HG03439 (cell line): Measurements from ENCODE around the gene ANO1.

ENCODE experiments used
- ATAC-seq: cut with Tn5 transposase; IDR thresholded peaks from one replicate; pipeline ENCODE4 v1.9.1; 2021; ENCODE audit warnings: mild to moderate bottlenecking, moderate library complexity; ENCODE audit not compliant: unreplicated experiment

ANO1 gene

DNA sequence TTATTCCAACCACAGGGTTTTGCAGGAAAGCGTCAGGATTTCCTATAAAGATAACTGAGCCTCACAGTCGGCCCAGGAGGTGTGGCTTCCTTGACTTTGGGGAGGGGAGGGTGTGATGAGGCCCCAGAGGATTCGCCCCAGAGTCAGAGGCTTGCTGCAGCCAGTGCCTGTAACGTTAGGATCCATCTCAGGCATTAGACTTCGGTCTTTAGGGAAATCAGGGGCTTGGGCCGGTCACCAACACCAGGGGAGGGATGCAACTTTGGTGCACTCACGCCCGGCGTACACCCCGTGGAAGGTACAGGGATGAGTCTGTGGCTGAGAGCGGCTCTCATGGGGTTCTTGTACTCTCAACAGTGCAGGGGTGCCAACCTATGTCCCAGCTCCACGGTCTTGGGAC, 5.7 kb upstream of the ANO1 start:
- no peak for ATAC-seq

DNA sequence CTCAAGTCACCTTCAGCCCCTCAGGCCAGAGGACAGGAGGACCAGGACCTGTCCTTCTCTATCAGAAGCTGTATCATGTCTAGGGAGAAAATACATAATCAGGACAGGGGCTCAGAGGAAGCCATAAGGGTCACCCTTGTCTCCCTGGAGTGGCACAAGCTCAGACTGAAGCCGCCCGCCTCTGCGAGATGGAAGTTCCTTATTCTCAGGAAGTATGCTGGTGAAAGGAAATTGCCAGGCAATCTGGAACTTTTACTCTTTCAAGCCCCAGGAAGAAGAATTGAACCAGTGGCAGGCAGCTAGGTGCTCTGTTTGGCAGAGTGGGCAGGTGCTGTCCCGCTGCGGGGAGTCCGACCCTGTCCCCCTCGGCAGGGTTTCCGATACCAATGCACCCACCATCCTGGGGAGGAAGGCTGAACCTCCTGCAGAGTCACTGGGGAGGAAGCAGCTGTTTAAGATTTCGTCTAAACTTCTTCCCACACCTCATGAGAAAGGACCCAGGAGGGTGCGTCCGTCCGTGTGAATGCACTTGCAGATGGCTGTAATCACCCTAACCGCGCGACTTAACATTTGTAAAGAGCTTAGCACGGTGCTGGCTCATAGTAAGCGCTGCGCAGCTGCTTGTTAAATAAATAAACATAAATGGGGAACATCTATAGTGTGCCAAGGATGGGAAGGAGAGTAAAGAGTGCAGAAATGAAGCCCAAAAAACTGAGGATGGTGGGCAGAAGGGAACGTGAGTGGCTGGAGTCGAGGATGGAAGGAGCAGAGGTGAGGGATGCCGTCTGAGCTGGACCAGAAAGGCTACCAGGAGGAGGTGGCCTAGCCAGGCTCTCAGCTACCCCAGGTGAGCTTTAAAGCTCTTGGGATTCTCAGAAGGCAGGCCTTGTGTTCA, 5.0 kb upstream of the ANO1 start:
- ATAC-seq: no peak

DNA sequence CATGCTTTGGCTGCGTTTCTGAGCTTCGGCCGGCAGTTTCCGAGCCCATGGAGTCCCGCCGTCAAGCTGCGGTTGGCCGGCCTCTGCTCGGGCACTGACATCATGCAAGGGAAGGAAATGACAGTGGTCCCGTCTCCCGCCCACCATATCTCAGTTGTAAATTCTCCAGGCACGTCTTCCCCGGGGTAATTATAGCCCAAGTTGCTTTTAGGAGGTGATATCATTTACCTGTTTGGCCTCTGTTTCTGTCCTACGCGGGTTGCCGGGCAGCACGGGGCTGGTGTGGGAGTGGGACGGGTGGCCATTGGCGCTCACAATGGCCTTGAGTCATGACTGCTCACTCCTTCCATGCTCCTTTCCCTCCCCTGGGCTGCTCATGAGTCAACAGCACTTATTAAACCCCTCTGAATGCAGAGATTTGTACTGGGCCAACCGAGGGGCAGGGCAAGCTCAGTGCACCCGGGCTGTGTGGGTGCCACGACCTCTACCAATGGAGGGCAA, 4.2 kb upstream of the ANO1 start:
- no peak for ATAC-seq

DNA sequence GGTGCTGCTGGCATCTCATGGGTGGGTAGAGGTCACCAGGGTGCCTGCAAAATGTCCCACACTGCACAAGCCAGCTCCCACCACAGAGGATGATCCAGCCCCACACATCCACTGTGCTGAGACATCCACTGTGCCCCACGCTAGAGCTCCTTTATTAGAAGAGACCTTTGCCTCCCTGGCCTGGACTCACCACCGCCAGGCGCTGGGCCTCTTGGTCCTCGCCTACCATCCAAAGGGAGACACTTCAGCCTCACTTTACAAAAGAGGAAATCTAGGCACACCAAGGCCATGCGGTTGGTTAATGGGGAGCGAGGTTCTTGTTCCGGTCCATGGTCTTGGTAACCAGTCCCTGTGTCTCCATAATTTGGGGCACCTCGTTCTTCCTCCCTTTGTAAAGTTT, 3.4 kb upstream of the ANO1 start:
- ATAC-seq: no peak

DNA sequence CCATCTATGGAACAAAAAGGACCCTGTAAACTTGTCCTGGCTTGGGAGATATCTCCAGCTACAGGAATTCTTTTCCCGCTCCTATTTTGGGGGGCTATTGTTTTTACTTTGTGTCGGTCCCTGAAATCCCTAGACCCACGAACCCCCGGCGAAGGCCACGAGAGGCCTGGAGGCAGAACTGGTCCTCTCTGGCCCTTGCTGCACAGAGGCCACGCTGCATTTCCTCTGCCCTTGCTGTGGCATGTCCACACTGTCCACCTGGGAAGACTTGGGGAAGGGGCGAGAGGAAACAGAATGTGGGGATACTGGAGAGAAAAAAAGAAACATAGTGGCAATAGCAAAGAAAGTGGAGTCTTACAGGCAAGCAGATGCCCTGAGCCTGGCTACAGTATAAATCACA, 2.3 kb upstream of the ANO1 start:
- ATAC-seq: no peak

DNA sequence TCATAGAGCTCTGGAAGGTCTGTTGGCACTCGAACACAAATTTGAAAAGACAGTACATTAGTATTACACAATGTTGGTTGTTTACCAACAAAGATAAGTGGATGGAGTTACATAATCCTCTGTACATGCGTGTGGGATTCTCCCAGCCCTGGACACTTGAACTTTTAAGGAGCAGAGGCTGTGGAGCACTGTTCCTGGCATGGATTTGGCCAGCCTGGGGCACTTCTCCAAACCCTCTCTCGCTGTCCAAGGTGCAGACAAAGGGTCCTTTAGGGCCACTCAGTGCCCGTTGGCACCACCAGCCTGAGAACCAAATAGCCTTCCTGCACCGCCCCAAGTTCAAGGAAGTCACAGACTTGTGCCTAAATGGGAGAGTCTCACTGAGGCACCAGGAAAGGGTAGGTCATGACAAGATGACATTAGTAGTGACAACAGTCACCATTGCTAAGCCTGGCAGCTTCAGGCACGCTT, 1.6 kb upstream of the ANO1 start:
- ATAC-seq: no peak

DNA sequence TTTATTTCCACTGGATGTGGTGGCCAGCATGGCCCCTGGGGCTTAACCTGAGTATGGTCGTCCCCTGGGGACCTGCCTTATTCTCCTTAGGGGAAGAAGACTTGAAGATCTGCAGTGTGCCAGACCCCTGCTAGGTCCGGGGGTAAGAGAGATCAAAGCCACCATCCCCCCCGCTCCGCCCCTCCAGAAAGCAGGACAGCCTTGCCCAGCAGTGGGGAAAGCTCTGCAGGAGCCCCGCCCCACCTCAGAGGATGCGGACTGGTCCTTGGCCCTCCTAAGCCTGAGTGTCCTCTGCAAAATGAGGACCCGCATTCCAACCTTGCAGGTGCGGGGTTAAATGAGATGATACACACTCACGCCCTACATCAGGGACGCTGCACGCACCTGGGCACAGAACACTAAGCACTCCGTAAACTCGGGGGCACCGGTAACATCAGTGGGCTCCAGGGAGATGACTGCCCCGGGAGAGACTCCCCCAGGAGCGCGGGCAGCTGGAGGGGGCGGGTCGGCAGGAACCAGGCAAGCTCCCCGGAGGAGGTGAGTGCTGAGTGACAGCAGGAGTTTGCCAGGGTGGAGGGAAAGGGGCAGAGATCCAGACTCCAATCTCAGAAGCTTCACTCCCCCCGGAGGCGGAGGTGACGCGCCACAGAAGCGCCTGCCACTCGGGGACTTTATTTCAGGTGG, 564 bp upstream of the ANO1 start:
- ATAC-seq: no peak

DNA sequence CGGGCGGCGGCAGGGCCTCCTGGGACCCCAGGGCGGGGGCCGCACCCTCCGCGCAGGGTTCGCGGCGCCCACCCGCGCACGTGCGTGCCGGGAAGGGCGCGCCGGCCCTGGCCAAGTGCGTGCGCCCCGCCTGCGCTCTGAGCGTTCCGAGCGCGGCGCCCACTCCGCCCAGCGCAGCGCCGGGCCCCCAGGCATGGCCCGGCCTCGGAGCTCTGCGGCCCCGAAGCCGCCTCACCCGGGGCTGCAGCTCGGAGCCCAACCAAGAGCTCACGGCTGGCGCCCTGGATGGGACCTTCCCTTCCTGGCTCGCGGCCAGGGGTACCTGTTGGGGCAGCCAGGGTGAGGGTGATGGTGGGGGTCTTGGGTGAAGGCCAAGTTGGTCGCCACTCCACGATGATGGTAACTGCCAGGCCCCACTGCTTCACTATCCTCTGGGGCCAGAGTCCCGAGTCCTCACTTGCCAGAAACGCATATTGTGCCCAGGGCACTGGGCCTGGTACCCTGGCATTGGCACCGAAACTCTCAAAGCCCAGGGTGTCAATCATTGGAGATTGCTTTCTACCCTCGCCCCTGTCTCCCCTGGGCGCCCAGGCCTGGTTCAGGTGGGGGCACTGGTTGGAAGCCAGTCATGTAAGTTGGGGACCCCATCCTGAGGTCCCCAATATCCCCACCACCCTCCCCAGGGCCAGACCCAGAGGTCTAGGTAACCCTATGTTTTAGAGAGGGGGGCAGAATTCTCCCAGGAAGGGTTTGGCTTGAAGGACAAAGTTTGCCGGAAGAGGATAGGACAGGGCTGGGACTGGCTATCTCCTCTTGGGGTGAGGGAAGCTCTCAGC, 882 bp downstream of the ANO1 start:
- ATAC-seq: no peak

DNA sequence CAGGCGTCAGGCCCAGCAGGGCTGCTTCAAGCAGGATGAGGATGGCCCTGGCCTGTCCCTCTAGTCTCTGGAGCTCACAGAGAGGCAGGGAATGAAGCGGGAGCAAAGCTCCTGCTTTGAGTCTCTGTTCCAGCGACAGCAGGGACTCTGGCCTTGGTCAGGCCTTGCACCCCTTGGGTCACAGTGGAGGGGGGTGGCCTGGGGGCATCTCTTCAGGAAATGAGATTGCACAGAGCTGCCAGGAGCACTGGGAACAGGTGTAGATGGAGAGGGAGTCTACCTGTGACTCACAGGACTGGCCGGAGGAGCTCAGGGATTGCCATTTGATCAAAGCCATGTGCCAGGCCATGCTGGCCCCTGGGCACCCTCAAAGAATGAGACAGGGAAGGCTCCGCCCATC, 1.6 kb downstream of the ANO1 start:
- ATAC-seq: no peak

DNA sequence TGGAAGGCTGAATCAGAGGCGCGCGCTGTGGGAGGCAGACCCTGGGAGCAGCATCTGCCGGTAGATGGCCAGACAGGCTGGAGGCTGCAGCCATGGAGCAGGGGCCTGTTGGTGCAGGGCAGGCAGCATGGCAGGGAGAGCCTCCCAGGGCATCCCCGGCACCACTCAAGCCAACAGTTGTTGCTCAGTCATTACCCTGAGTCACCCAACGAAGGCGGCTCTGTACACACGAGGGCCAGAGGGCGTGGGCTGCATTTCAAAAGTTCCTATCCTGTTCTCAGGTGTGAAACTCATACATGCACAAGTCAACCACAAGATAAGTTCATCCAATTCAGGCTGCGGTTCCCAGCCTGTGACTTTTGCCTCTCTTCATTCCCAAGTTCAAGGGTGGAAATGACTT, 2.6 kb downstream of the ANO1 start:
- ATAC-seq: no peak

DNA sequence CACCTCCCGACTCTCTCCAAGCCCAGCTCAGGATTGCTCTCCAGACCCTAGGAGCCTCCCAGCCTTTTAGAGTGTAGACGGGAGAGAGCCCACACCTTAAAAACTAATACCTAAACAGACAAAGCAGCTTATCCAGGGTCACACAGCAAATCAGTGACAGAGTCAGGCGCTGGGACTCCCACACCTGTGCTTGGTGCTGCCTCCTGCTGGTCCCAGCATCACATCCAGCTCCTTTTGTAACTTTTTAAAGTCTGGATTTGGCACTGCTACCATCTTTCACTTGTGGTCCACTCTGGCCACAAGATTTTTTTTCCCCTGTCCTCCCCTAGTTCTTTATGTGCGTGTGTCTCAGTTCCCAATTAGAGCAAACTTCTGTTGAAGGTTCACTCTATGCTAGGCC, 4.7 kb downstream of the ANO1 start:
- no peak for ATAC-seq

DNA sequence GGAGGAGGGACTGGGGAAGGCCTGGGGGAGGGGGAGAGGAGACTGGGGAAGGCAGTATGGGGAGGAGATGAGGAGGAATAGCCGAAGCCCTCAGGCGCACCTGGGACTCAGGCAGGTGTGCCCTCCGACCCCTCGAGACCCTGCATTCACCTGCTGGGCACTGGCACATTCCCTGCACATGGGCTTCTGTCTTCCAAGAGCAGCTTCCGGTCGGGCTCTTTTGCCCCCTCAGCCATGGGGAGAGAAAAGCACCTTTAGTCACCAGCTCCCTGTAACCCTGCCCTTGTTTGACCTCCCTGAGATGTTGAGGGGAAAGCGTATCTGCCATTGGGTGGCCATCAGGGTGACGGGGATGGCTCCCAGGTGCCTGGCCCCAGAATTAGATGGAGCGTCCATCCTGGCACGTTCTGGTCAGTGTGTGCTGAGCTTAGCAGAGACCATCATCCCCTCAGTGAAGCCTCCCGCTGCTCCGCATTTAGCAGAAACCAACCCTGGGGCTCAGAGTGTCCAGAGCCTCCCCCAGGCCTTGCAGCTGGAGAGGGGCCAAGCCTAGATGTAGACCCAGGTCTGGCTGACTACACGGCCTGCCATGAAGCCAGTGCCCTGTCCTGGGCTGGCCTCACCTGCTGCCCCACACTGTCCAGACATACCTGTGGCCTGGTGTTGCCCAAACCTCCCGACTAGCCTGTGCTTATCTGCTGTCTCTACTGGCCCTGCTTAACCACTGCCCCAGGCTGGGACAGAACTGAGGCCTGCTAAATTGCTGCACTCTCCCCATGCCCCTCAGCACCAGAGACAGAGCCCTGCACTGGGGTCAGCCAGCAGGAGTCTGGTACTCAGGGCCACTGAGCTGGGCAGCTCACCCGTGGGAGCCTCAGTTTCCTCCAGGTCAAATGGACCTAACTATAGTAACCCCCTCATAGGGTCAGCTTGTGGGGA, 6.2 kb downstream of the ANO1 start:
- ATAC-seq: no peak

DNA sequence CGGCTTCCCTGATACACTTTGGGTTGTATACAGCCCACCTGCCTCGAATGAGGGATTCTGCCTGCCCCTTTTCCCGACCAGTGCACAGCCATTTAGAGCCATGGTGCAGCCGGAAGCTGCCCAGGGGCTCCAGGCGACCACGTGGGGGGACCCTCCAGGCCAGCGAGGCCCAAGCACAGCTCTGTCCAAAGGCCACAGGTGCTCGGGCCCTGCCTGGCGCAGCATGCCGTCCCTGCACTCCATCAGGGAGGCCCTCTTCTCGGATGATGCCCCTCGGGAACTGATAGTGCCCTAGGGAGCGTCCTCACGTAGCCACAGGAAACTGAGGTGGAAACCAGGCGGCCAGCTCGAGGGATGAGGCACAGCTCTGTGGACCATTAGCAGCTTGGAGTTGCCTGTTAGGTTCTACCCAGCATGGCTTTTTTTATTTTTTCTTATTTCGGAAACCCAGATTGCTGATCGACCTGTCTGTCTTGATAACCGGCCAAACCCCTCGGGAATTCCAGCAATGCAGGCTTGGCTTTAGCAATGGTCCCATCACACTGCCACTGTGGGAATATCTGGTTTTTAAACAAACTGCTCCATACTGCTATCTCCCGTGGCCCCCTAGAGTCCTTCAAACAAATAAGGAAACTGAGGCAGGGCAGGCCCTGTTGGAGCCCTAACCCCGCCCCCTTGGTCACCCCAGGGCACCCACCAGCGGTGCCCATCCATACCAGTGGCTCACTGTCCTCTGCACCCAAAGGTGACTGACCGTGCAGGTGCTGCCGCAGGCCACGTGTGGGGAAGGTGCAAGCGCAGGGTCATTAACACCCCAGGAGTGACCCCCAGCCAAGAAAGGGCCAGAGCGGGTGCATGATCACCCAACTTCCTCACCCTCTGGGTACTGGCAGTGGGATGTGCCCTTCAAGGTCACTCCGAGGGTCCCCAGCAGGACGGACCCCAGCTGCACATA, 8.0 kb downstream of the ANO1 start:
- no peak for ATAC-seq

DNA sequence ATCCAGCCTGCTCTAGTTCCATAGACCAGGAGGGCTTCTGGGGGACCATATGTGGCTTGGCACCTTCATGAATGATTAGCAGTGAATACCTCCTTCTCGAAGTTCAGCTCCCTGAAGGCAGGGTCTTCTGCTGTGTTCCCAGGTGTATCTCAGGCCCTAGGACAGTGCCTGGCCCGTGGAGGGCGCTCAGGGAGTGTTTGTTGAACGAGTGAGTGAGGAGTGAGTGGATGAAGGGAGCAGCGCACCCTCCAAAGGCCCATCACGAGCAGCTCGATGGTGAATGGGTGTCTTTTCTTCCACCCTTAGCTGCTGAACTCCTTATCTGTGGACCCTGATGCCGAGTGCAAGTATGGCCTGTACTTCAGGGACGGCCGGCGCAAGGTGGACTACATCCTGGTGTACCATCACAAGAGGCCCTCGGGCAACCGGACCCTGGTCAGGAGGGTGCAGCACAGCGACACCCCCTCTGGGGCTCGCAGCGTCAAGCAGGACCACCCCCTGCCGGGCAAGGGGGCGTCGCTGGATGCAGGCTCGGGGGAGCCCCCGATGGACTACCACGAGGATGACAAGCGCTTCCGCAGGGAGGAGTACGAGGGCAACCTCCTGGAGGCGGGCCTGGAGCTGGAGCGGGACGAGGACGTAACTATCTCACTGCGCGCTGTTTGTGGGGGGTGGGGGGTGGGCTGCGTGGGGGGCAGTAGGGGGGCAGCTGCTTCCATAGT, 9.5 kb downstream of the ANO1 start:
- no peak for ATAC-seq

DNA sequence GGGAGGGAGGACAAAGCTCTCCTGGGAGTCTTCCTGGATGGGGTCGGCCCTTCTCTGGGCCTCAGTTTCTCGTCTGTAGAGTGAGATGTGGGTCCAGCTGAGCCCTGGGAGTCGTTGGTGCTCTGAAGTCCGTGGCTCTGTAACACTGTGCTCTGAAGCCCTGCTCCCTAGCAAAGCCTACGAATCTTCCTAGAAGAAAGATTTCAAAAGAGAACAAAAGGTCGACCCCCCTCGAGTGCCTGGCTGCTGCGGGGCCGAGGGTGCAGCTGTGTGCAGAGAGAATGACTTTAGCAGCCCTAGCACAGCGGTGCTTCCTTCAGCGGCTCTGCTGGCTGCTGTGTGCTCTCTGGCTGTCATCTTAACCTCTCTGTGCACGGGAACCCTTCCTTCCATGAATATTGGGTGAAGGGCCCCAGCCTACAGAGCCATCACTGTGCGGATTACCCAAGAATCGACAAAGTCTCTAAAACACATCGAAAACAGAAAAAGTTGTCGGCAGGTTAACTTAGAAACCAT, 10.7 kb downstream of the ANO1 start:
- no peak for ATAC-seq

DNA sequence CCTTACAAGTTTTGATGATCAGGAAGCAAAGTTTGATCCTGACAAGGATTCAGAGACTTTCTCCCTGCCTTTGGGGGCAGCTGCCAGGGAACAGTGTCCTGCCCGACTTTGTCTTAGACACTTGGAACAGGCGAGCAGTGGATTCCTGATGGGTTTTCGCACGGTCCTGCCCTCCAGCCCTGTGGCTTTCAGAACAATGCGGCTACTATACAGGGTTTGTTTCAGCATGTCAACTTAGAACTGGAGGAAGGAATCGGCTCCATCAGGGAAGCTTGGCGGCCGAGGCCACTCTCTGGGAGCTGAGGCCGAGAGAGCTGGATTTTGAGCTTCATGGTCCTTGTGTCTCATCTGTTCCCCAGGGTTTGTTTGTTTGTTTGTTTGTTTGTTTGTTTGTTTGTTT, 11.5 kb downstream of the ANO1 start:
- no peak for ATAC-seq

DNA sequence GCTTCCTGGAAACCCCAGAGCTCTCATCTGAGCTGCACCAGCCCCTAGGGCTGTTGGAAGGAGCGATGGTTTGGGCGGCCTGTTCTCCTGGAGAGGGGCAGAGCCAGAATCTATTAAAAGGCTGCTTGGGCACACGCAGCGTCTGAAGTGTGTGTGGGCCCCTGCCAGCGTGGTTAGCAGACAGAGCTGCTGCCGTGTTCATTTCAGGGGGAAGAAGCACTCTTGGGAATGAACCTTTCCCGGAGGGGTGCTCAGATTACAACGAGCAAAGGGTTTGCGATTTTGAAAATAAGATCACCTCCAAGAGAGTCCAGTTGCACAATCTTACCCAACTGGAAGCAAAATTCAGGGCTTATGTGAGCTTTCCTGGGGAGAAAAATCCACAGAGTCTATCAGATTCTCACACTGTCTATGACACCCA, 12.9 kb downstream of the ANO1 start:
- ATAC-seq: no peak

DNA sequence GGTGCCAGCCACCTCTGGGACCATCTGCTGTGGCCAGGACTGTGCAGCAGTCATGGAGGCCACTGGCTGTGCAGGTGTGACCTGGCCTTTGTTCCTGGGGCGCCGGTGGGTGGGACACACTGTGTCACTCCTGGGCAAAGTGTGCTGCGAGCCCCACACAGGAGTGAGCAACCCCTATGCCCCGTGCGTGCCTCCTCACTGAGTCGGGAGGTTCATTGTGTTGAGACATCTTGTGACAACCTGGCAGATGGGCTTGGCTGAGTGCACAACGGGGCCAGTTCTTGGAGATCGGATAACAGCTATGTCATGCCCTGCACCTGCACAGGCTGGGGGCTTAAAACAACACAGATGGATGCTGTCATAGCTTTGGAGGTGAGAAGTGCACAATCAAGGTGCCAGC, 13.5 kb downstream of the ANO1 start:
- no peak for ATAC-seq
